Measurements from ENCODE around the gene PGC.

GRCh38 chr6:41700463-41701347, 46.5 kb downstream of the PGC start:
- TF ChIP-seq CTCF (IDR thresholded peaks at IDR 0.05; ENCODE audit: low read depth, low read length, poor library complexity, severe bottlenecking): no peak
- TF ChIP-seq EZH2phosphoT487 (IDR thresholded peaks at IDR 0.05; ENCODE audit: borderline replicate concordance, low read length): no peak
